Neural cell (in vitro differentiated cells): ENCODE data around the gene ZNF692. TPM values are rescaled to one million over a fixed set of nuclear protein-coding genes. Genes with fewer than 3 reads are reported as not detected.

Experiments
- H2AFZ ChIP-seq: fragments of 200-600, 300-800 bp; sonication (generic), shearing (Covaris generic); 2 replicates; pipeline ENCODE4 v1.6.0; 2014; ENCODE audit warnings: low read depth, mild to moderate bottlenecking, antibody characterized with exemption, low read length, moderate library complexity
- H3F3A ChIP-seq: fragments of 200-600 bp; shearing (Covaris generic); 2 replicates; pipeline ENCODE4 v1.6.1; 2016; ENCODE audit warnings: mild to moderate bottlenecking, moderate library complexity, mixed read lengths, antibody characterized with exemption, low read length; ENCODE audit not compliant: insufficient read depth, poor library complexity, severe bottlenecking
- H3K27ac ChIP-seq: fragments of 200-600, 300-800 bp; sonication (generic), shearing (Covaris generic); 2 replicates; pipeline ENCODE4 v1.5.1; 2014; ENCODE audit warnings: mild to moderate bottlenecking, low read length, moderate library complexity
- H3K27me3 ChIP-seq: fragments of 300-800, 200-600 bp; sonication (generic), shearing (Covaris generic); 2 replicates; pipeline ENCODE4 v1.6.0; 2014; ENCODE audit warnings: mild to moderate bottlenecking, low read depth, low read length, moderate library complexity; ENCODE audit not compliant: insufficient read depth
- H3K36me3 ChIP-seq: fragments of 300-800, 200-600 bp; sonication (generic), shearing (Covaris generic); 2 replicates; pipeline ENCODE4 v1.5.1; 2014; ENCODE audit warnings: mild to moderate bottlenecking, antibody characterized with exemption, low read length, moderate library complexity; ENCODE audit not compliant: insufficient read depth
- H3K4me2 ChIP-seq: fragments of 300-800, 200-600 bp; sonication (generic), shearing (Covaris generic); 2 replicates; pipeline ENCODE4 v1.6.0; 2014; ENCODE audit warnings: mild to moderate bottlenecking, low read length
- H3K4me3 ChIP-seq: fragments of 300-800, 200-600 bp; sonication (generic), shearing (Covaris generic); 2 replicates; pipeline ENCODE4 v1.5.1; 2014; ENCODE audit warnings: mild to moderate bottlenecking, low read length, moderate library complexity
- H3K79me2 ChIP-seq: fragments of 200-600 bp; shearing (Covaris generic); replicated peaks from 2 replicates; pipeline ENCODE4 v1.6.0; 2014; ENCODE audit warnings: mild to moderate bottlenecking, low read length, moderate library complexity; ENCODE audit not compliant: insufficient read depth
- H3K9ac ChIP-seq: fragments of 300-800, 200-600 bp; sonication (generic), shearing (Covaris generic); 2 replicates; pipeline ENCODE4 v1.6.1; 2016; ENCODE audit warnings: mild to moderate bottlenecking, low read length, mixed read lengths
- H3K9me2 ChIP-seq: fragments of 200-600 bp; shearing (Covaris generic); 2 replicates; pipeline ENCODE4 v1.6.1; 2016; ENCODE audit warnings: mild to moderate bottlenecking, low read length, mixed read lengths; ENCODE audit not compliant: insufficient read depth
- H3K9me3 ChIP-seq: fragments of 200-600, 300-800 bp; sonication (generic), shearing (Covaris generic); 2 replicates; pipeline ENCODE4 v1.6.1; 2016; ENCODE audit warnings: mild to moderate bottlenecking, mixed run types, low read length, moderate library complexity, mixed read lengths
- H4K20me1 ChIP-seq: fragments of 200-600 bp; shearing (Covaris generic); 2 replicates; pipeline ENCODE4 v1.6.1; 2016; ENCODE audit warnings: mild to moderate bottlenecking, mixed run types; ENCODE audit not compliant: insufficient read depth
- EP300 ChIP-seq: fragments of 450-650 bp; conservative IDR thresholded peaks from 2 replicates; pipeline ENCODE4 v1.6.1; 2014; ENCODE audit warnings: antibody characterized with exemption, mild to moderate bottlenecking, moderate library complexity; ENCODE audit not compliant: poor library complexity, severe bottlenecking
- EZH2 ChIP-seq: fragments of 200-600, 300-800 bp; shearing (Covaris generic), sonication (generic); IDR thresholded peaks from 2 replicates; pipeline ENCODE4 v1.6.1; 2014; ENCODE audit warnings: antibody characterized with exemption, low read length, borderline replicate concordance, mild to moderate bottlenecking; ENCODE audit not compliant: insufficient read depth, poor library complexity, severe bottlenecking
- MXI1 ChIP-seq: fragments of 450-650 bp; conservative IDR thresholded peaks from 2 replicates; pipeline ENCODE4 v1.6.1; 2014; ENCODE audit warnings: antibody characterized with exemption, mild to moderate bottlenecking; ENCODE audit not compliant: poor library complexity, severe bottlenecking
- POLR2AphosphoS5 ChIP-seq: IDR thresholded peaks from 2 replicates; pipeline ENCODE4 v1.6.1; 2012
- RAD21 ChIP-seq: fragments of 450-650 bp; conservative IDR thresholded peaks from 2 replicates; pipeline ENCODE4 v1.6.1; 2014; ENCODE audit warnings: antibody characterized with exemption, mild to moderate bottlenecking, moderate library complexity
- SMC3 ChIP-seq: fragments of 450-650 bp; conservative IDR thresholded peaks from 2 replicates; pipeline ENCODE4 v1.6.1; 2014; ENCODE audit warnings: antibody characterized with exemption, mild to moderate bottlenecking, moderate library complexity; ENCODE audit not compliant: poor library complexity
- TAF1 ChIP-seq: IDR thresholded peaks from 2 replicates; pipeline ENCODE4 v1.6.1; 2012; ENCODE audit warnings: low read depth
- polyA plus RNA-seq: library from polyadenylated mRNA; depleted of rRNA; stranded (reverse); fragments of >200 nt; gene quantifications from 2 replicates; pipeline ENCODE4 v1.2.3, GENCODE V29; 2014
- TF ChIP-seq, protein P1 (sequence below): IDR thresholded peaks from 2 replicates; pipeline ENCODE4 v1.6.1; 2012; ENCODE audit warnings: borderline replicate concordance
- TF ChIP-seq, protein P2 (sequence below): fragments of 450-650 bp; IDR thresholded peaks from 2 replicates; pipeline ENCODE4 v1.5.1; 2014; ENCODE audit warnings: antibody characterized with exemption, mild to moderate bottlenecking, moderate library complexity; ENCODE audit not compliant: poor library complexity, severe bottlenecking

Gene ZNF692
- polyA plus RNA-seq, 1 donor from 2014 or later: 183 TPM

DNA sequence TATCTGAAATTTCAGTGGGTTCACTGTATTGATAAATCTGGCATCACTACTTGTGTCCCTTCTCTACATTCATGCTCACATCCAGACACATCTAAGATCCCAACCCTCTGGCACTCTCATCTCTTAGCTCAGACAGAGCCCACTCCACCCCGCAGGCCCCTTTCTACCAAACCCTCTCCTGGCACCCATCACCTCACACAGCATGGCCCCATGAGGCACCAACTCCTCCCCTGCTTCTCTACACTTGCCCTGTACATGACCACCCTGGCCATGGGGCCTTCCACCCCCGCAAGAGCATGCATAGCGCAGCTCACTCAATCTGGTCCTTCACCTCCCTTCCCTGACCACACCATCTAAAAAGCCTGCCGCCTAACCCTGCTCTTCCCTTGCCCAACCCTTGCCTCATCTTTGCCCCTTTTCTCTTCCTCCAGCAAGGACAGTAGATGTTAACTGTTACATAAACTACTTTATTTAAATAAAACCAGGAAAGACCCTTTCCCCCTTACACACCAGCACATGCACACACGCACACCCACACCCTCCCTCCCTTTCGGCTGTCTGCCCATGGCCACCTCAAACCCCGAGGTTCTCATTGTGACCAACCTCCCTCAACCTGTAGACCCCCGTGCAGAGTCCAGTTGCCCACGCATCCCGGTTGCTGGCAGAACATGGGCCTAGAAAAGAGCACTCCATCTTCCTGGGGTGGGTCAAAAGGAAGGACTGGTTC, 48.7 kb downstream of the ZNF692 start:
- no peak for TF ChIP-seq TAF1
- no peak for TF ChIP-seq MXI1
- TF ChIP-seq SMC3: no peak
- no peak for TF ChIP-seq EP300
- TF ChIP-seq, protein P1, sequence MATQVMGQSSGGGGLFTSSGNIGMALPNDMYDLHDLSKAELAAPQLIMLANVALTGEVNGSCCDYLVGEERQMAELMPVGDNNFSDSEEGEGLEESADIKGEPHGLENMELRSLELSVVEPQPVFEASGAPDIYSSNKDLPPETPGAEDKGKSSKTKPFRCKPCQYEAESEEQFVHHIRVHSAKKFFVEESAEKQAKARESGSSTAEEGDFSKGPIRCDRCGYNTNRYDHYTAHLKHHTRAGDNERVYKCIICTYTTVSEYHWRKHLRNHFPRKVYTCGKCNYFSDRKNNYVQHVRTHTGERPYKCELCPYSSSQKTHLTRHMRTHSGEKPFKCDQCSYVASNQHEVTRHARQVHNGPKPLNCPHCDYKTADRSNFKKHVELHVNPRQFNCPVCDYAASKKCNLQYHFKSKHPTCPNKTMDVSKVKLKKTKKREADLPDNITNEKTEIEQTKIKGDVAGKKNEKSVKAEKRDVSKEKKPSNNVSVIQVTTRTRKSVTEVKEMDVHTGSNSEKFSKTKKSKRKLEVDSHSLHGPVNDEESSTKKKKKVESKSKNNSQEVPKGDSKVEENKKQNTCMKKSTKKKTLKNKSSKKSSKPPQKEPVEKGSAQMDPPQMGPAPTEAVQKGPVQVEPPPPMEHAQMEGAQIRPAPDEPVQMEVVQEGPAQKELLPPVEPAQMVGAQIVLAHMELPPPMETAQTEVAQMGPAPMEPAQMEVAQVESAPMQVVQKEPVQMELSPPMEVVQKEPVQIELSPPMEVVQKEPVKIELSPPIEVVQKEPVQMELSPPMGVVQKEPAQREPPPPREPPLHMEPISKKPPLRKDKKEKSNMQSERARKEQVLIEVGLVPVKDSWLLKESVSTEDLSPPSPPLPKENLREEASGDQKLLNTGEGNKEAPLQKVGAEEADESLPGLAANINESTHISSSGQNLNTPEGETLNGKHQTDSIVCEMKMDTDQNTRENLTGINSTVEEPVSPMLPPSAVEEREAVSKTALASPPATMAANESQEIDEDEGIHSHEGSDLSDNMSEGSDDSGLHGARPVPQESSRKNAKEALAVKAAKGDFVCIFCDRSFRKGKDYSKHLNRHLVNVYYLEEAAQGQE: no peak
- TF ChIP-seq, protein P2, sequence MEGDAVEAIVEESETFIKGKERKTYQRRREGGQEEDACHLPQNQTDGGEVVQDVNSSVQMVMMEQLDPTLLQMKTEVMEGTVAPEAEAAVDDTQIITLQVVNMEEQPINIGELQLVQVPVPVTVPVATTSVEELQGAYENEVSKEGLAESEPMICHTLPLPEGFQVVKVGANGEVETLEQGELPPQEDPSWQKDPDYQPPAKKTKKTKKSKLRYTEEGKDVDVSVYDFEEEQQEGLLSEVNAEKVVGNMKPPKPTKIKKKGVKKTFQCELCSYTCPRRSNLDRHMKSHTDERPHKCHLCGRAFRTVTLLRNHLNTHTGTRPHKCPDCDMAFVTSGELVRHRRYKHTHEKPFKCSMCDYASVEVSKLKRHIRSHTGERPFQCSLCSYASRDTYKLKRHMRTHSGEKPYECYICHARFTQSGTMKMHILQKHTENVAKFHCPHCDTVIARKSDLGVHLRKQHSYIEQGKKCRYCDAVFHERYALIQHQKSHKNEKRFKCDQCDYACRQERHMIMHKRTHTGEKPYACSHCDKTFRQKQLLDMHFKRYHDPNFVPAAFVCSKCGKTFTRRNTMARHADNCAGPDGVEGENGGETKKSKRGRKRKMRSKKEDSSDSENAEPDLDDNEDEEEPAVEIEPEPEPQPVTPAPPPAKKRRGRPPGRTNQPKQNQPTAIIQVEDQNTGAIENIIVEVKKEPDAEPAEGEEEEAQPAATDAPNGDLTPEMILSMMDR: no peak
- TF ChIP-seq POLR2AphosphoS5: no peak
- TF ChIP-seq EZH2: no peak
- no peak for TF ChIP-seq RAD21
- no peaks in the 10 kb centered on the region for H3K9me2 ChIP-seq
- H3K4me2 ChIP-seq: no peak overlapping the region
- H3K27me3 ChIP-seq: no peaks in the 10 kb centered on the region
- H3K27ac ChIP-seq: no peak overlapping the region
- H4K20me1 ChIP-seq: no peaks in the 10 kb centered on the region
- H3K36me3 ChIP-seq: no peaks in the 10 kb centered on the region
- no peaks in the 10 kb centered on the region for H3K79me2 ChIP-seq
- H3K9me3 ChIP-seq: no peaks in the 10 kb centered on the region
- no peaks in the 10 kb centered on the region for H3F3A ChIP-seq
- H2AFZ ChIP-seq: no peak overlapping the region
- no peak overlapping the region for H3K9ac ChIP-seq
- H3K4me3 ChIP-seq: no peak overlapping the region

DNA sequence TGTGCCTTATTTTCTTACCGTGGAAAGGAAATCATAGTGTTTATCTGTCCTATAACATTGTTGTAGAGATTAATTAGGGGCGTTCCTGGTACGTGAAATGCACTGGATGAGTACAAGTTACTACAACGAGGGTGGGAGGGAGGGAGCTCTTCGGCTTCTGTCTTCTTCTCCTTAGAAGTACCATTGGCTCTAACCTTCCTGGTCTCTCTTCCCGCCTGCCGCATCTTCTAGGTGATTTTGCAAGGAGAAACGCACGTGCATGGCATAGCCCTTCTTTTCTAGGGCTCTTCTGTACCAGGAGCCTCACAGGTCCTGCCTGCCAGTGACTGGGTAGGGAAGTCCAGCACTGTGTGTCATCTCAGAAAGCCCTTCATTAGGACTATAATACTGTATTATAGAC, 50.0 kb downstream of the ZNF692 start:
- Histone ChIP-seq H4K20me1 (no peaks in the 10 kb centered on the region), H3K4me3 (no peak overlapping the region), H2AFZ (no peak overlapping the region), H3K36me3 (no peaks in the 10 kb centered on the region), H3K79me2 (no peaks in the 10 kb centered on the region), H3K27me3 (no peaks in the 10 kb centered on the region), H3K9me3 (no peaks in the 10 kb centered on the region), H3K4me2 (no peak overlapping the region), H3K27ac (no peak overlapping the region), H3F3A (no peaks in the 10 kb centered on the region), H3K9me2 (no peaks in the 10 kb centered on the region), H3K9ac (no peak overlapping the region)
- TF ChIP-seq RAD21: no peak
- no peak for TF ChIP-seq EZH2
- no peak for TF ChIP-seq TAF1
- no peak for TF ChIP-seq MXI1
- TF ChIP-seq, protein P1: no peak
- TF ChIP-seq EP300: no peak
- TF ChIP-seq SMC3: no peak
- TF ChIP-seq, protein P2: no peak
- no peak for TF ChIP-seq POLR2AphosphoS5
